IMR-90 (cell line): ENCODE data around the gene NOX3. TPM values are rescaled to one million over a fixed set of nuclear protein-coding genes. Genes with fewer than 3 reads are reported as not detected.

Experiments used
- ATAC-seq: fragments of 200-7000 bp; cut with Tn5 transposase; 2 replicates; pipeline ENCODE4 v1.9.1; 2020; ENCODE audit warnings: low read depth, mild to moderate bottlenecking, moderate library complexity
- BruUV-seq: library from RNA; stranded (reverse); fragments of 400-500 nt; replicated peaks from 2 replicates; lab custom pipeline; 2021; lab: Mats Ljungman, UMichigan
- CTCF ChIA-PET: fragments of 300-600 bp; formaldehyde crosslinking; extraction: SDS; loops from one replicate; lab custom pipeline; 2021; ENCODE audit warnings: antibody characterized with exemption; lab: Yijun Ruan, JAX
- POLR2A ChIA-PET: fragments of 300-600 bp; sonication (Branson Sonifier 250); formaldehyde crosslinking; loops from one replicate; lab custom pipeline; 2022; ENCODE audit warnings: antibody characterized with exemption; ENCODE audit not compliant: unreplicated experiment; lab: Charles Lee
- DNase-seq: peaks from one replicate; pipeline ENCODE4 v3.0.0; 2013
- H2AFZ ChIP-seq: replicated peaks from 2 replicates; pipeline ENCODE3; 2013; ENCODE audit warnings: low read length, mild to moderate bottlenecking; ENCODE audit not compliant: poor library complexity
- H2AK5ac ChIP-seq: 2 replicates; pipeline ENCODE4 v1.6.1; 2013; ENCODE audit warnings: low read depth, low read length, inconsistent platforms
- H2AK9ac ChIP-seq: replicated peaks from 2 replicates; pipeline ENCODE3; 2013; ENCODE audit warnings: mild to moderate bottlenecking, low read depth, low read length, moderate library complexity; ENCODE audit not compliant: poor library complexity
- H2BK120ac ChIP-seq: 2 replicates; pipeline ENCODE4 v1.6.1; 2013; ENCODE audit warnings: low read depth, low read length, inconsistent platforms
- H2BK15ac ChIP-seq: 3 replicates; pipeline ENCODE4 v1.6.1; 2013; ENCODE audit warnings: low read depth, low read length, inconsistent platforms
- H2BK20ac ChIP-seq: 2 replicates; pipeline ENCODE4 v1.6.1; 2013; ENCODE audit warnings: low read depth, mild to moderate bottlenecking, inconsistent platforms, low read length, moderate library complexity
- H2BK5ac ChIP-seq: 2 replicates; pipeline ENCODE4 v1.6.1; 2013; ENCODE audit warnings: mild to moderate bottlenecking, low read depth, low read length, inconsistent platforms; ENCODE audit not compliant: poor library complexity, severe bottlenecking
- H3K14ac ChIP-seq: replicated peaks from 2 replicates; pipeline ENCODE4 v1.6.1; 2013; ENCODE audit warnings: low read depth, low read length, inconsistent platforms
- H3K18ac ChIP-seq: 2 replicates; pipeline ENCODE4 v1.6.1; 2013; ENCODE audit warnings: low read depth, low read length, control low read depth
- H3K23ac ChIP-seq: 2 replicates; pipeline ENCODE4 v1.6.1; 2013; ENCODE audit warnings: low read depth, low read length, inconsistent platforms
- H3K27ac ChIP-seq: 2 replicates; pipeline ENCODE4 v1.5.1; 2013; ENCODE audit warnings: mild to moderate bottlenecking, control low read depth, low read length; ENCODE audit not compliant: insufficient read depth
- H3K27me3 ChIP-seq: 2 replicates; pipeline ENCODE4 v1.6.1; 2013; ENCODE audit warnings: low read length; ENCODE audit not compliant: control insufficient read depth, insufficient read depth
- H3K36me3 ChIP-seq: 2 replicates; pipeline ENCODE4 v1.6.1; 2013; ENCODE audit warnings: low read length, mixed read lengths; ENCODE audit not compliant: control insufficient read depth, insufficient read depth
- H3K4ac ChIP-seq: 2 replicates; pipeline ENCODE4 v1.6.1; 2013; ENCODE audit warnings: low read depth, low read length, inconsistent platforms
- H3K4me1 ChIP-seq: 2 replicates; pipeline ENCODE4 v1.6.1; 2013; ENCODE audit warnings: low read length, mixed read lengths; ENCODE audit not compliant: control insufficient read depth, insufficient read depth
- H3K4me2 ChIP-seq: 2 replicates; pipeline ENCODE4 v1.6.1; 2013; ENCODE audit warnings: low read depth, mild to moderate bottlenecking, control low read depth, low read length, moderate library complexity
- H3K4me3 ChIP-seq: 2 replicates; pipeline ENCODE4 v1.5.1; 2013; ENCODE audit warnings: low read depth, mild to moderate bottlenecking, control low read depth, low read length, moderate library complexity; ENCODE audit not compliant: insufficient read depth
- H3K56ac ChIP-seq: 2 replicates; pipeline ENCODE4 v1.6.1; 2013; ENCODE audit warnings: low read length, inconsistent platforms; ENCODE audit not compliant: insufficient read depth; ENCODE audit errors: extremely low read depth
- H3K79me1 ChIP-seq, 2 experiments: 2 replicates each; pipeline ENCODE4 v1.6.1; 2013; ENCODE audit warnings: low read length in 2 of 2, inconsistent platforms in 1 of 2, low read depth in 1 of 2
- H3K9ac ChIP-seq: 2 replicates; pipeline ENCODE4 v1.6.1; 2013; ENCODE audit warnings: low read depth, low read length, control low read depth
- H3K9me1 ChIP-seq: 2 replicates; pipeline ENCODE4 v1.6.1; 2013; ENCODE audit warnings: low read length, inconsistent platforms; ENCODE audit not compliant: insufficient read depth
- H3K9me3 ChIP-seq: 2 replicates; pipeline ENCODE4 v1.6.1; 2013; ENCODE audit warnings: low read length; ENCODE audit not compliant: control insufficient read depth, insufficient read depth
- H4K20me1 ChIP-seq: 2 replicates; pipeline ENCODE4 v1.6.1; 2013; ENCODE audit warnings: low read length, inconsistent platforms; ENCODE audit not compliant: insufficient read depth
- H4K5ac ChIP-seq: 2 replicates; pipeline ENCODE4 v1.6.1; 2013; ENCODE audit warnings: mild to moderate bottlenecking, low read depth, low read length, control low read depth
- H4K8ac ChIP-seq, 2 experiments: 2 replicates each; pipeline ENCODE4 v1.6.1; 2013; ENCODE audit warnings: low read depth in 2 of 2, low read length in 2 of 2, control low read depth in 1 of 2, inconsistent platforms in 1 of 2
- H4K91ac ChIP-seq: 2 replicates; pipeline ENCODE4 v1.6.1; 2013; ENCODE audit warnings: low read depth, low read length, inconsistent platforms; ENCODE audit not compliant: insufficient read depth
- CHD1 ChIP-seq: IDR thresholded peaks from 2 replicates; pipeline ENCODE4 v1.6.1; 2012; ENCODE audit warnings: low read depth, low read length, improper control_type of control experiment
- MAFK ChIP-seq: IDR thresholded peaks from 2 replicates; pipeline ENCODE4 v1.6.1; 2012; ENCODE audit warnings: low read depth, low read length, improper control_type of control experiment
- POLR2A ChIP-seq: IDR thresholded peaks from 2 replicates; pipeline ENCODE4 v1.6.1; 2012; ENCODE audit warnings: mild to moderate bottlenecking, low read depth, low read length
- WGBS, 2 experiments: methylation state at CpG; one replicate each; pipeline versions ENCODE4 v1.1.5 to v1.1.7; 2013; ENCODE audit warnings: missing lambda C conversion rate in 2 of 2; ENCODE audit not compliant: insufficient read length in 1 of 2; ENCODE audit errors: extremely low coverage in 2 of 2; 5-methylcytosine and 5-hydroxymethylcytosine counted together
- dilution Hi-C: fragments of 300-500 bp; cut with HindIII; formaldehyde crosslinking; loops from one replicate; pipeline ENCODE4 v1.14.3; 2018; ENCODE audit warnings: low sequenced_read_pairs; ENCODE audit not compliant: unreplicated experiment
- in situ Hi-C: fragments of 300-500 bp; cut with MboI; formaldehyde crosslinking; loops from 3 replicates; pipeline ENCODE4 v1.14.3; 2019; ENCODE audit warnings: low sequenced_read_pairs, inconsistent platforms, mixed read lengths
- intact Hi-C: fragments of 100-400 bp; cut with micrococcal nuclease; formaldehyde crosslinking; loops from 2 replicates; pipeline ENCODE4 v1.10.0; 2022
- polyA plus RNA-seq, 3 experiments: library from polyadenylated mRNA; depleted of rRNA; stranded (reverse); fragments of >200 nt; gene quantifications; 2 replicates each; pipeline ENCODE4 v1.2.3, GENCODE V29; 2012; ENCODE audit warnings: low replicate concordance in 1 of 3
- total RNA-seq: library from RNA; depleted of rRNA; stranded (reverse); fragments of >200 nt; gene quantifications from 2 replicates; pipeline ENCODE4 v1.2.3, GENCODE V29; 2012

The NOX3 gene
- total and polyA plus RNA-seq, 2 of the 4 experiments (the other 2 are of a cell fraction) = not detected

DNA sequence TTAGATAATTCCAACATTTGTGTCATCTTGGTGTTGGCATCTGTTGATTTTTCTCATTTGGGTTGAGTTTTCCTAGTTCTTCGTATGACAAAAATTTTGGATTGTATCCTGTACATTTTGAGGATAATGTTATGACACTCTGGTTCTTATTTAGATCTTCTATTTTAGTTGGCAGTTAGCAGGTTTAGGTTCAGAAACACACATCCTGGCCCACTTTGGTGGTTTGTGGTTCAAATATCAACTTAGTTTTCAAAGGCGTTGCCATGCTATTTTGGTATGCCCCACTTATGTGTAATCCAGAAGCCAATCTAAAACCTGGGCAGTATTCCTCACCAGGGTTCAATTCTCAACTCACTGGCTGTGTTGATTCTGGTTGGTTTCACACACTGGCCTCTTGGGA, 68.2 kb downstream of the NOX3 start:
- no peak overlapping the region for H4K8ac ChIP-seq
- H3K79me1 ChIP-seq = no peaks in the 10 kb centered on the region
- H4K91ac ChIP-seq = 0 out of 2 replicates have a peak overlapping the region, but pooled peaks have one; percentile 0
- H3K23ac ChIP-seq = no peak overlapping the region
- no peak overlapping the region for H3K4me3 ChIP-seq
- CTCF ChIA-PET = no interaction called here
- no peak overlapping the region for H3K27ac ChIP-seq
- in situ Hi-C loops = no loop called here
- H3K9ac ChIP-seq = no peak overlapping the region
- H3K56ac ChIP-seq = no peak overlapping the region
- no peak overlapping the region for H3K4ac ChIP-seq
- no peak overlapping the region for H3K4me2 ChIP-seq
- no peak overlapping the region; the same call in 1 of the 2 replicates for H4K5ac ChIP-seq
- no peak overlapping the region; the same call in 1 of the 2 replicates for H2BK120ac ChIP-seq
- H3K4me1 ChIP-seq = no peaks in the 10 kb centered on the region; the same call in 1 of the 2 replicates
- H2AFZ ChIP-seq = no peak overlapping the region
- no peaks in the 10 kb centered on the region for H3K36me3 ChIP-seq
- H2BK15ac ChIP-seq = no peak overlapping the region
- H3K14ac ChIP-seq = no peak overlapping the region
- H3K27me3 ChIP-seq = no peaks in the 10 kb centered on the region
- no peak for DNase-seq
- no peak for TF ChIP-seq MAFK
- TF ChIP-seq POLR2A = no peak
- TF ChIP-seq CHD1 = no peak
- no peak overlapping the region for H2BK5ac ChIP-seq
- peaks cover 6% of the 10 kb centered on the region; the same call in 1 of the 2 replicates for H3K9me3 ChIP-seq
- no peak overlapping the region for H2BK20ac ChIP-seq
- no peak overlapping the region; the same call in 1 of the 2 replicates for H2AK5ac ChIP-seq
- WGBS, 2 experiments = no CpG with 5 or more reads among the region's 2 CpGs
- POLR2A ChIA-PET = no interaction called here
- no peak overlapping the region for H2AK9ac ChIP-seq
- H4K20me1 ChIP-seq = no peaks in the 10 kb centered on the region
- BruUV-seq = no TSS peak
- no peak for ATAC-seq
- dilution Hi-C loops = no loop called here
- intact Hi-C loops = no loop called here
- peak overlapping the region; percentile 3; the same call in 1 of the 2 replicates for H3K18ac ChIP-seq
- no peaks in the 10 kb centered on the region for H3K9me1 ChIP-seq
